Occipital lobe (tissue), 2 donors: ENCODE measurements around the gene ALPK1. TPM values are rescaled to one million over a fixed set of nuclear protein-coding genes. Genes with fewer than 3 reads are reported as not detected.
"Not testable (repeated sequence)": the region's sequence is repeated elsewhere in the genome, so short reads cannot be mapped to it uniquely, and the experiment has no call there.

Source experiments
- DNase-seq: peaks from one replicate; lab custom pipeline; 2025; lab: John Stamatoyannopoulos, UW
- total RNA-seq: library from RNA; depleted of rRNA; stranded (reverse); fragments of >200 nt; gene quantifications from one replicate; pipeline ENCODE4 v1.2.3, GENCODE V29; 2014

Gene ALPK1
- total RNA-seq, 1 donor from 2014 or later, result 7.3 TPM

DNA sequence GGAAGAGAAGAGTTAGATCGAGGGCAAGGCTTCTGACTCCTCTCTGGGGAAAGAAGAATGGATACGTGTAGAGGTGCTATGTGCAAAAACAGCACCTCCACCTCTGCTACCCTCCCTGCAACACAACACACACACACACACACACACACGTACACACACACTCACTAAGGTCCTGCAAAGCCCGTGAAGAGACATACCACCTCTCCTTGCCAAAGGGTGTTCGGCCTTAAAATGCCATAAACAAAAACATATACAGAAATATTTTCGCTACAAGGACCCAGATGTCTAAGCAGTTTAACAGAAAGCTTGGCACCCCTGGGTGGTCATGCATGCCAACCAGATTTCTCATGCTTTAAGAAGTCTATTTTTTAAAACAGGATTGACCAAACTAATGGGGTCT is 13.0 kb upstream of the ALPK1 start:
- DNase-seq, result no peak

DNA sequence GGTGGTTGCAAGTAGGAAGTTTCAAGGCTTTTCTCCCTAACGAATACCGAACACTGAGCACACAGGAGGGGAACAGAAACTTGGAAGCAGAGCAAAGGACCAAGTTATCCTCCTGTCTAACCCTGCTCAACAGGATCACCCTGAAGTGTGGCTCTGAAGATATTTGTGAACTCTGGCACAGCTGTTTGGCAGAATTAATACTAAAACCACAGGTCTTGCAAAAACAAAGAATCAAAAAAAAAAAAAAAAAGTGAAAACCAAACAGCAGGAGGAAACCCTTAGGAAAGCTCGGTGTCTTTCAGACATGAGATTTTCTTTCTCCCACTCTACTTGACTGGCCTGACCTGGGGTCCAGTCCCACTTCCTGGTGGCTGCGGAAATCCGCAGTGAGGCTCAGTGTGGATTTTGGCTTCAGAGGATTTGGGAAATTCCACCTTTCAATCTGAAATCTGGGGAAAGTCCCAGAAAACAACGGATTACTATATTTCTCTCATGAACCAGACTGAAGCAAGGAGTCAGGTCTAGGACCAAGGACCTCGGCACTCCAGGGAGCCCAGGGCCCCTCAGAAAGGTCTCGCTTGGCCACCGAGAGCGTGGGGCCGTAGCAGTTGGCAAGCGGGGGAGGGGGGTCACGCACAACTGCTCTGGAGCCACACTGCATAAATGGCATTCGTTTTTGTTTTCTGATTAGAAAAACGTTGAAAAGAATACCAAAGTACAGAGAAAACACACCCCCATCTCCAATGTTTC is 12.3 kb upstream of the ALPK1 start:
- DNase-seq, result no peak

DNA sequence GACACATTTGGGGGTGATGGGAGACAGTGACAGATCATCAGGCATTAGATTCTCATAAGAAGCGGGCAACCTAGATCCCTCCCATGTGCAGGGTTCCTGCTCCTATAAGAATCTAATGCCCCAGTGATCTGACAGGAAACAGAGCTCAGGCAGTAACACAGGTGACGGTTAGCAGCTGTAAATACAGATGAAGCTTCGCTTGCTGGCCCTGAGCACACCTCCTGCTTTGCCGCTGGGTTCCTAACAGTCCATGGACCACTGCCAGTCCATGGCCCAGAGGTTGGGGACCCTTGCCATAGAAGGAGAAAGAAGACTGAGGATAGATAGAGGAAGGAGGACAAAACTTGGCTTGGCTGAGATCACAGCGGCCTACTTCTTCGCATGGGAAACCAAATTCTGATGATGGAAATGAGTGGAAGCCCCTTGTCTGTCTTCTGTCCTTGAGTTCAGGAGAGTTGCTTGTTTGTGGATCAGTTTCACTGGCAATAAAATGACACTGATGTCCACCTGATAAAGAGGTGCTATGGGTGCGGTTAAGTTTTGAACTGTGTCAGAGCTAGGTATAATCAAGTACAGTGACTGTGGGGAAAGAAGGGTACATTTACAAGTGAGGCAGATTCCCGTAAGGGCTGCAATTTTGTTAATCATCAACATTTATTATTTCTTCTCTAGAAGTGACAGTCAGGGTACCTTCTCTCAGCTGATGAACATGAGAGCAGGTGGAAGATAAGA is 9.7 kb upstream of the ALPK1 start:
- no peak for DNase-seq

DNA sequence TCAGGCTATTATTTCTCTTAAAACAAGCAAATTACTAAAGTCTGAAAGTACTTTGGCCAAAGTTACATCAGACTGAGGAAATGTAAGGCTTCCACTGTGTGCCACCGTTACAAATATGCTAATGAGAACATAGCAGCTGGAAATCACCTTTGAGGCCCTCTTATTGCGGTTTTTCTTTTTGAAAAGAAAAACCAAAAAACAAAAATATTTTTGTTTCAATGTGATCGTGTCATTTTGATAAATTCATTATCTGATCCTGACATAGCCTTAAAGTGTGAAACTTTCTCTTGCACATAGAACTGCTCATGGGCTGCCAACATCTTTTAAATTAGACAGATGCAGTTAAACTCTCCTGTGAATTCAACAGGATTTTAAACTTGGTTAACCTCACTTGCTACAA is 8.7 kb upstream of the ALPK1 start:
- no peak for DNase-seq

DNA sequence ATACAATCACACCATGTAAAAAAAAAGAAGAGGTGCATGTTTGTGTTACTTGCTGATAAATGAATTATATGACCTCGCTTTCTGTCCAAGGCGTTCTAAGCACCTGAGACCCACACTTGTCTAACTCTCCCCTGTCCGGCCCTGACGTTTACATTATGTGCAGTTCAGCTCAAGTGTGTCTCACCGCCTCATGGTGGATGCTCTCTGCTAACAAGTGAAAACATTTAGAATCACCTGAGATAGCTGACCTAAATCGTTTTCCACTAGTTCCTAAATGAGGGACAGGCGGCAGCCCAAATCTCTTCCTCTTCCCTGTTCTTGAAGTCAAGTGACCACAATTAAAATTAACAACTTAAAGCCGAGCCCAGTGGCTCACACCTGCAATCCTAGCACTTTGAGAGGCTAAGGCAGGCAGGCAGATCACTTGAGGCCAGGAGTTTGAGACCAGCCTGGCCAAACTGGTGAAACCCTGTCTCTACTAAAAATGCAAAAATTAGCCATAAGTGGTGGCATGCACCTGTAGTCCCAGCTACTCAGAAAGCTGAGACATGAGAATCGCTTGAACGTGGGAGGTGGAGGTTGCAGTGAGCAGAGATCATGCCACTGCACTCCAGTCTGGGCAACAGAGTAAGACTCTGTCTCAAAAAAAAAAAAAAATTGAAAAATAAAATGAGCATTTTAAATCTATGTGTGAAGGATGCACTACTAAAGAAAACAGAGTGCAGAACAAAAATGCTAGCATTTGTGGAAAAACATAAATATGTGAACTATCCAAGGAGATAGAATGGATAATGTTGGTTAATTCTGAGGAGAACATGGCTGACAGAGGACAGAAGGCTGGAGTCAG is 7.5 kb upstream of the ALPK1 start:
- DNase-seq, result no peak

DNA sequence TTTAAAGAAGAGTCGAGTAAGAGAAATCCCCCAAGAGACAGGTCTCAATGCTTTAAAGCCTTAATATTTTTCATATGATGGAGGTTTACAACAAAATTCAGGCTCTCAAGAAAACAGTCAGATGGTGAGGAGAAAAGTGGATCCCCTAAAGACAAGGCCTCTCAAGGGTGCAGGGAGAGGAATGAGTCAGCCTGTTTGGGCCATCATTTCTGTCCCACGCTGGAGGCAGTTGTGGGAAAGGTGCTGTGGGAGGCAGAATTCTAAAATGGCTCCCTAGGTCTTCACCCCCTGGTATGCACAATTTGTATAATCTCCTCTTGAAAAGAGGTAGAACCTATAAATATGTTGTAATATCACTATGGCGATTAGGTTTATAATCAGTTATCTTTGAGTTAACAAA is 6.8 kb upstream of the ALPK1 start:
- DNase-seq, result no peak

DNA sequence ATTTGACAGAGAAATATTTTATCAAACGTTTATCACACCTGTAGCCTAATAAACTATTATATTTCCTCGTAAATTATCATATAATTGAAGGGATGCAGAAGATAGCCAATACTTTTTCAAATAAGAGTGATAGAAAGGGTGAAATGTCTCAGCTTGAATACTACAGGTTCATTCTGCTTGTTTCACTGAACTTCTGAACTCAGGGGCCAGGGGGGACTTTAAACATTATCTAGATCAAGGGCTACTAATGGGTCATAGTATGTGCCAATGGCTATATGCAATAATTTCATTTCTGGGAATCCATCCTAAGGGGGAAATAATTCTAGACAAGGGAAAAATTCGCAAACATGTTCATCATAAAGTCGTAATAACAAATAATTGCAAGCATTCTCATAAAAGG is 2.6 kb downstream of the ALPK1 start:
- no peak for DNase-seq

DNA sequence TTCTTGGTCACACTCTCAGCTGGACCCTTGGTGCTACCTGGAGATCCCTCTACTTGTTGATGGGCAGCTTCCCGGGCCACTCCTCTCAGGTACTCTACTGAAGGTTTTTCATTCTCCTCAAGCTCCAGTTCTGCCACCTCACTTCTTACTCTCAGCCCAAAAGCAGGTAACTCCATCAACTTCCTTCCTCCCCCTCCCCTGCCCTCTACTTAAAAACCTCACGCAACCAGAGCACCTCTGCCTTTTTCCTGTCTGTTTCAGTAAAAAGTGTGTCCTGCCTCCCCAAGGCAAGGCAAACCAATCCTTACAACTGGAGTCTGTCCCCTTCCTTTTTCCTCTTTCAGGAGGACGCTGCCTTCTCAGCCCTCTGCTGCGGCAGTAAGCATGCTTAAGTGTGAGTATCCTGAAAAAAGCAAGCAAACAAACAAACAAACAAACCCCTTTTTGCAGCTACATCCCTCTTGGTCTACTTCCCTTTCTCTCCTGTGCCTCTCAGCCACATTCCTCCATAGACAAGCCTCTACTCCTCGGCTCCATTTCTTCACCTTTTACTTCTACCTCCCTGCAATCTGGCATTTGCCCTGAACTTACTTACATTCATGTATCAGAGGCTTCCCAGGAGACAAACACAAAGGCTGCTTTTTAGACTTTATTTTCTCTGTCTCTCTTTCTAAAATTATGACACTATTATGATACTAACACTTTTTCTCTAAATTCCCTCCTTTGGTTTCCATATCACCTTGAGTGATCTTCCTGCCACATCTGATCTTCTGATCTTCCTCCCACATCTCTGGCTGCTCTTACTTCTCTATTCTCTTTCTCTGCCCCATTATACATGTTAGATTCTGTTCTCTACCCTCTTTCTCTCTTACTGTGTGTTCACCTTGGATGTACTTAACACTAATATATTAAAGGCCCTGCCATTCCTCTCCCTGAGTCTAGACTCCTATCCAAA is 5.4 kb downstream of the ALPK1 start:
- no peak for DNase-seq

DNA sequence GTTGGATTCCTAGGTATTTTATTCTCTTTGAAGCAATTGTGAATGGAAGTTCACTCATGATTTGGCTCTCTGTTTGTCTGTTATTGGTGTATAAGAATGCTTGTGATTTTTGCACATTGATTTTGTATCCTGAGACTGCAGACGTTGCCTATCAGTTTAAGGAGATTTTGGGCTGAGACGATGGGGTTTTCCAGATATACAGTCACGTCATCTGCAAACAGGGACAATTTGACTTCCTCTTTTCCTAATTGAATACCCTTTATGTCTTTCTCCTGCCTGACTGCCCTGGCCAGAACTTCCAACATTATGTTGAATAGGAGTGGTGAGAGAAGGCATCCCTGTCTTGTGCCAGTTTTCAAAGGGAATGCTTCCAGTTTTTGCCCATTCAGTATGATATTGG is 8.3 kb downstream of the ALPK1 start:
- not testable (repeated sequence) for DNase-seq

DNA sequence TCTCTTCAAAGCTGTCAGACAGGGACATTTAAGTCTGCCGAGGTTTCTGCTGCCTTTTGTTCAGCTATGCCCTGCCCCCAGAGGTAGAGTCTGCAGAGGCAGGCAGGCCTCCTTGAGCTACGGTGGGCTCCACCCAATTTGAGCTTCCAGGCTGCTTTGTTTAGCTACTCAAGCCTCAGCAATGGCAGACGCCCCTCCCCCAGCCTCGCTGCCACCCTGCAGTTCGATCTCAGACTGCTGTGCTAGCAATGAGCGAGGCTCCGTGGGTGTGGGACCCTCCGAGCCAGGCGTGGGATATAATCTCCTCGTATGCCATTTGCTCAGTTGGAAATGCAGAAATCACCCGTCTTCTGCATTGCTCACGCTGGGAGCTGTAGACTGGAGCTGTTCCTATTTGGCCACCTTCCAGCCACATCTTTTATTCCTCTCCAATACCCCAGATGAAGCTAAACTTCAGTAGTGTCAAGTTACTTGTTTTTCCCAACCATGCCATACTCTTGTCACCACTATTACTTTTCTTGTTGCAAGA is 12.2 kb downstream of the ALPK1 start:
- DNase-seq, result not testable (repeated sequence)

DNA sequence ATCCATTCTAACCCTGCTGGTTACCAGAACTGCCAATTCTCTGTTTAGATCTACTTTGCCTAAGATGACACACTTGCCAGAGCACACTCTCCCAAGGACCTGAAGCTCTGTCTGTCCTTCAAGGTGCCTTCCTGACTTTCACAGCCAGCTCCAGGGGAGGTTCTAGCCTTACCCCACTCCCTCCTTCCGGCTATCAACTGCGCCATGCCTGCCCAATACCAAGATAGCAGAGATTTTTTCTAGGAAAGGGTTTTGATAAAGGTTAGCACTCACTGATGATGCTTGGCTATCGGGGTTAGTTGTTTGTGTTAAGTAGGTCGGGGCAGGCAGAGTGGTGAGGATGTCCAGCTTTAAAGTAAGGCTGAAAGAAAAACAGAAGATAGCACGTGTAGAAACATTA is 14.3 kb downstream of the ALPK1 start:
- no peak for DNase-seq

DNA sequence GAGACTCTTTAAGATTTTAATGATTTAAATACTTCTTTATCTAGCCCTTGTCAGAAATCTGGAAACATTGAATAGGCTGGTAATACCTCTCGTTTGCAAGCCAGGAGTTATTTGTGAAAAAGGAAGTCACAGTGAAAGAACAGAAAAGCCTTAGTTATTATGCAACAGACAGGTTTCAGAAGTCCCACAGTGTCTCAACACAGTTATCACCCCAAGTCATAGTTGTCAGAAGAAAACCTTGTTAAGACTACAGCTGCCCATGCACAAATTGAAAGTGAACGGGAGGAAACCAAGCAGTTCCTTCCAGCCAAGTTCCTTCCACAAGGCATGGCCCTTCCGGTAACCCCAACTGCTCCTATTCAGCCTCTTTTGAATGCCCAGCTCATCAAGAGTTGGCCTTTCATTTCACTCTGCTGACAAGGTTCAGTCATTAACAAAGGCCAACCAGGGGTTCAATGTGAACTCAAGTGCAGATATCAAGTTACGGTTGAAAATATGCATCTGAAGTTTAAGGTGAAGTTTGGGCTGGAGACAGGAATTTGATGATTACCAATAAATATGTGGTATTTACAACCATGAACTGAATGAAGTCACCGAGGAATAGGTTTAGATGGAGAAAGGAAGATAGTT is 15.6 kb downstream of the ALPK1 start:
- no peak for DNase-seq

DNA sequence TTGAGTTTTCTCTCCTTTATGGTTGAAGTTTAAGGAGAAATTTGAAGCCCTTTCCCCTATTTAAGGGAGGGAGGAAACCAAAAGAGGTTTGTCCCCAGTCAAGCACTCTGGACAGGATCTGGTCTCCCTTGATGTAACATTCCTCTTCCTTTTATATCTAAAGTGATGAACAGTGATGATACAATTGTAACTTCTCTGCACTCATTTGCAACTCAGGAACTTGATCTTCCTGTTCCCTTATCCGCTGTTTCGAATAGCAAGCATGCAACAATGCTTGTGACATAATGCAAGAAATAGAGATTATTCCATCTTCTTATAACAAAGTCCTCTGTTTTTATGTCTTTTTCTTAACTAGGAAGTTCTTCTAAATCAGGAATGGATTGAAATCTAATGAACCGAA is 18.3 kb downstream of the ALPK1 start:
- no peak for DNase-seq

DNA sequence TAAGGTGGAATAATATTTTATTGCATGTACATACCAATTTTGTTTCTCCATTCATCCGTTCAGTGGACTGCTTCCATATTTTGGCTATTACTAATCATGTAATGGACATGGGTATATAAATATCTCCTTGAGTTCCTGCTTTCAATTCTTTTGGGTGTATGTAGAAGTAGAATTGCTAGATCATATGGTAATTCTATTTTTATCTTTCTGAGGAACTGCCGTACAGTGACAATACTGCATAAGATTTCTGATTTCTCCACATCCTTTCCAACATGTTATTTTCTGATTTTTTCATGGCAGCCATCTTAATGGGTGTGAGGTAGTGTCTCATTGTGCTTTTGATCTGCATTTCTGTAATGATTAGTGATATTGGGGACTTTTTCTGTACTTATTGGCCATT is 19.2 kb downstream of the ALPK1 start:
- DNase-seq, result no peak

DNA sequence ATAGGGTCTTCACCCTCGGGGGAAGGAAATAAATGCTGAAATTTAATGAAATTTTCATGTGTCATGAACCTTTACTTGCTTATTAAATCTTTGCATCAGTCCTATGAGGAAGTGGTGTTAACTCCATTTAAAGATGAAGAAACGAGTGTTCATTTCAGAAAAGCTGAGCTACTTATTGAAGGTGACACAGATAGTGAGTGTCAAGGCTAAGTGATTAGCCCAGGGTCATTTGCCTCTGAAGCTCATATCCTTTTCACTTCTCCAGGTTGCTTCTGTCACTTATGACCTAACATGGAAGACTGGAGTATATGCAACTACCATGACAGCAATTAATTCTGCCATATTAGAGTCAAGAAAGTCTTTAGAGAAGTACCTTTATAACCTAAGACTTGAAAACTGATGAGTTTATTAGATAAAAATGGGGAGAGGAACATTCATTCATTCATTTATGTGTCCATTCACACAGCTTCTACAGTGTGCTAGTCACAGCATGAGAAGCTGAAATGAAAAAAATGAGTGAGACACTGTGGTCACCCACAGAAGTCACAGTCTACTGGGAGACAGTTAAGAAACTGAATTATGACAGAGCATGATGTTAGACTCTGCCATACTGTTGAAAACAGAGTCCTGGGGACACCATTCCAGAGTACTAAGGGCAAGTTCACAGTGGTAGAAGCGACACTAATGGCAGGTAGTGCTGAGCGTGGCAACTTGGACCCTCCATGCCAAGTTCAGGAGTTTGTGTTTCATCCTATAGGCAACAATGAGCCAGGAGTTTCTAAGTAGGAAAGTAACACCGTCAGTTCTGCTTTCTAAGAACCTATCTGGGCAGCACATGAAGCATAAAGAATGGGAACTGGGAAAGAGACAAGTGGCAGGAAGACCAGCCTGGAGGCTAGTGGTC is 21.3 kb downstream of the ALPK1 start:
- no peak for DNase-seq

DNA sequence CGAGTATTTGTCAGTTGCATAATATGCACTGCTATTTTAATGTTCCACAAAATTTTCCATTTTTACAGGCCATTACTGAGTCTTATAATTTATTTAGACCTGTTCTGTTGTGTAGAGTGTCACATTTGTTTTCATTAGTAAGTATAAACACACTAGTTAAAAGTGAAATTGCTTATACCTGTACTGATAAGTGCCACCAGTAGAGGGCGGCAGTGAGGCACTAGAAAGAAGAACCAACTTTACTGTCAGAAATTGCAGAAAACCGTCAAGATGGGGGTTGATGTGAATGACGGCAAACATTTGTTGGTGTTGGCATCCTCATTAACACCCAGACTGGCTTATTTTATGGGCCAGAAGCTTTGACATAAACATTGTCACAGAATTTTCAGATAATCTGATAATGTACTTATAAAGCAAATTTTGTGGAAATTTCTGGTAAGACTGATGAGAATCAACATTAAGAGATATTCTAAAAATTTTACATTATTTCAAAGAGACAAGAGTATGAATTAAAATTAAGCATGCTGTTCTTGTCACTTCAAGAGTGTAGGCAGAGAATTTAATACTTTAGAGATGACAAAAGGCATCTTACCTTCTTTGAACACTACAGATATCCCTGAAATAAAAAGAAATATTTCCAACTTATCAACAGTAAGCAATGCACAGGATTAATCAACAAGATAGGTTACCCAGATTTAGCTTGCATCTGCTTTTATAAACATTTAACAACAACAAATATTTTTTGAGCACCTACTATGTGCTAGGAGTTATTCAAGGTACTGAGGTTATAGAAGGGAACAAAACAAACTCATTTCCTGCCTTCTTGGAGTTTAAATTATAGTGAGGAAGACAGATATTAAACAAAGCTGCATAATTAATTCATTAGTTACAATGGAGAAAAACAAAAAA is 24.9 kb downstream of the ALPK1 start:
- DNase-seq, result no peak

DNA sequence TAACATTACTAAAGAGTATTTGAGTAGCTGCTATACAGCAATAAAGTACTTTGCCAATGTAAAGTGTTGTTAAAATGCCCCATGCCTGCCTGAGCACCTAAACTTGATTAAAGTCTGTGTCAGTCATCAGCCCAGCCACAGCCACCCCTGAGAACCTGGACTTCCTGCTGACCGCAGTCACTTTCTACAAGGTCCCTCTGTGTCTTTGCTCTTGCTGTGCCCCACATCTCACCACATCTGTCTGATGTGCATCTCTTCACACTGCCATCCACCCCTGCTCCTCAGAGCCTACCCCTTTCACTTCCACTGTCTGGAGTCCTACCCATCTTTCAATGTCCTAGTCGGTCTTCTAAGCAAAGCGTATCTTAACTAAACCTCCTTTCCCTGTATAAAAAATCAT is 25.7 kb downstream of the ALPK1 start:
- DNase-seq, result no peak

DNA sequence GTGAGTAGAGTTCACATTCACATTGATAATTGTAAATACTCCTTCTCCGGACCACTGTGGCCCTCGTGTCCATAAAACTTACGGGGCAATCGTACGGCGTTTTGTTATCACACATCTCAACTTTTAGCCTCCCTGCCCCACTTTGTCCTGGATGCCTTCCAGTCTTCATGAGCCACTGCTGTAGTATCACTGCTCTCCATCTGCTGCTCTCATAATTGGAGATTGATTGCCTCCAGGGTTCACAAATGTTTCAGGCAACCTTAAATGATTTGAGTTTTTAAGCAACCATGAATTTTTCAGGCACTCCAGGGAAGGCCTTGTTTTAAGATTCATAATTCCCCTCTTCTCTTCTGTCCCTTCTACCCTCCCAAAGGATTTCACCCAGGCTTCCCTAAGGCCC is 28.4 kb downstream of the ALPK1 start:
- no peak for DNase-seq
